Medulla oblongata (tissue), 1 donor: ENCODE measurements around the gene LYPD5.
"Not testable (repeated sequence)": the region's sequence is repeated elsewhere in the genome, so short reads cannot be mapped to it uniquely, and the experiment has no call there.

Experiments
- DNase-seq: peaks from one replicate; pipeline ENCODE4 v3.0.0-alpha.2; 2015; ENCODE audit errors: extremely low spot score

Gene LYPD5

GRCh38 chr19:43778651-43779050 lies 23.6 kb downstream of the LYPD5 start:
- DNase-seq: no peak

GRCh38 chr19:43777163-43777695 lies 25.0 kb downstream of the LYPD5 start:
- DNase-seq: peak; percentile 56

GRCh38 chr19:43776286-43776685 lies 26.0 kb downstream of the LYPD5 start:
- DNase-seq: no peak

GRCh38 chr19:43775299-43775890 lies 26.9 kb downstream of the LYPD5 start:
- no peak for DNase-seq

GRCh38 chr19:43774940-43775258 lies 27.3 kb downstream of the LYPD5 start:
- not testable (repeated sequence) for DNase-seq

GRCh38 chr19:43774103-43774939 lies 27.9 kb downstream of the LYPD5 start:
- DNase-seq: peak; percentile 43

GRCh38 chr19:43773725-43774102 lies 28.5 kb downstream of the LYPD5 start:
- no peak for DNase-seq

- DNase-seq: no peak
Observed at GRCh38 chr19:43769256-43769655, 33.0 kb downstream of the LYPD5 start.

- DNase-seq: no peak
Observed at GRCh38 chr19:43768273-43769050, 33.8 kb downstream of the LYPD5 start.

- DNase-seq: no peak
Observed at GRCh38 chr19:43767818-43768217, 34.4 kb downstream of the LYPD5 start.

- DNase-seq: no peak
Observed at GRCh38 chr19:43767316-43767715, 34.9 kb downstream of the LYPD5 start.

- no peak for DNase-seq
Observed at GRCh38 chr19:43766755-43767043, 35.5 kb downstream of the LYPD5 start.

- DNase-seq: peak; percentile 60
Observed at GRCh38 chr19:43765109-43765876, 37.0 kb downstream of the LYPD5 start.

GRCh38 chr19:43764684-43765083 lies 37.6 kb downstream of the LYPD5 start:
- DNase-seq: not testable (repeated sequence)

- DNase-seq: peak; percentile 26
Observed at GRCh38 chr19:43763473-43763939, 38.7 kb downstream of the LYPD5 start.

- DNase-seq: no peak
Observed at GRCh38 chr19:43762814-43763213, 39.4 kb downstream of the LYPD5 start.

GRCh38 chr19:43760941-43761340 lies 41.3 kb downstream of the LYPD5 start:
- no peak for DNase-seq

GRCh38 chr19:43759515-43759914 lies 42.7 kb downstream of the LYPD5 start:
- no peak for DNase-seq

GRCh38 chr19:43755256-43755801 lies 46.9 kb downstream of the LYPD5 start:
- peak; percentile 83 for DNase-seq

- DNase-seq: peak; percentile 99
Observed at GRCh38 chr19:43754503-43755255, 47.6 kb downstream of the LYPD5 start, which contains the start of gene SMG9. Gene SMG9, minus strand, starts transcription at chr19:43754962. Its CDS starts 4,221 bp downstream, at chr19:43750741.

GRCh38 chr19:43754253-43754502 lies 48.1 kb downstream of the LYPD5 start:
- DNase-seq: no peak
